Keratinocyte (primary cell): Measurements from ENCODE around the gene CAMSAP1.

Experiments
- CTCF ChIP-seq, 3 experiments: IDR thresholded peaks in 1 of 3; conservative IDR thresholded peaks in 1 of 3; optimal IDR thresholded peaks in 1 of 3; 2 replicates in 2 of 3; 3 replicates in 1 of 3; pipeline versions ENCODE3 to v1.5.1; 2011; ENCODE audit warnings: low read length in 3 of 3, mild to moderate bottlenecking in 3 of 3, moderate library complexity in 2 of 3, control low read depth in 1 of 3, inconsistent platforms in 1 of 3; ENCODE audit not compliant: insufficient read depth in 2 of 3; ENCODE audit errors: extremely low read depth in 1 of 3
- EZH2 ChIP-seq: IDR thresholded peaks from one replicate; pipeline ENCODE4 v1.6.1; 2012; ENCODE audit warnings: inconsistent platforms, mild to moderate bottlenecking, low read length, moderate library complexity

- TF ChIP-seq CTCF (optimal IDR thresholded peaks at IDR 0.05 in 1 of 3, IDR thresholded peaks at IDR 0.05 in 1 of 3, conservative IDR thresholded peaks at IDR 0.05 in 1 of 3; ENCODE audit: extremely low read depth in 1 of 3, insufficient read depth in 2 of 3, low read length in 3 of 3): no peak
- TF ChIP-seq EZH2: no peak
Measured at GRCh38 chr9:135893104-135893503, 14.2 kb downstream of the CAMSAP1 start.
